Activated CD8-positive, alpha-beta T cell treated with anti-CD3 and anti-CD28 coated beads for 36 hours (primary cell): Measurements from ENCODE around the gene R3HDM2. TPM values are rescaled to one million over a fixed set of nuclear protein-coding genes. Genes with fewer than 3 reads are reported as not detected.

ENCODE experiments used
- ATAC-seq: fragments of 200-7000 bp; cut with Tn5 transposase; one replicate; pipeline ENCODE4 v1.10.0; 2021; ENCODE audit warnings: mild to moderate bottlenecking, moderate library complexity
- CTCF ChIA-PET: fragments of 350-600 bp; sonication (Branson Sonifier 250); formaldehyde crosslinking; loops from one replicate; lab custom pipeline; 2021; ENCODE audit warnings: antibody characterized with exemption; lab: Charles Lee
- POLR2A ChIA-PET: fragments of 350-600 bp; sonication (Branson Sonifier 250); formaldehyde crosslinking; loops from one replicate; lab custom pipeline; 2021; ENCODE audit warnings: antibody characterized with exemption; lab: Charles Lee
- DNase-seq: peaks from one replicate; pipeline ENCODE4 v3.0.0-alpha.2; 2020
- H3K27ac Mint-ChIP-seq: one replicate; pipeline ENCODE4 v1.8.0; 2021; ENCODE audit warnings: mild to moderate bottlenecking, mixed read lengths
- H3K27me3 Mint-ChIP-seq: one replicate; pipeline ENCODE4 v1.8.0; 2021; ENCODE audit warnings: mixed read lengths
- H3K36me3 Mint-ChIP-seq: one replicate; pipeline ENCODE4 v1.8.0; 2021; ENCODE audit warnings: low read depth, mixed read lengths
- H3K4me1 Mint-ChIP-seq: one replicate; pipeline ENCODE4 v1.8.0; 2021; ENCODE audit warnings: low read depth, mixed read lengths
- H3K4me3 Mint-ChIP-seq: one replicate; pipeline ENCODE4 v1.8.0; 2021; ENCODE audit warnings: mild to moderate bottlenecking, moderate library complexity, mixed read lengths
- H3K9me3 Mint-ChIP-seq: one replicate; pipeline ENCODE4 v1.8.0; 2021; ENCODE audit warnings: mixed read lengths
- intact Hi-C: fragments of 100-400 bp; cut with micrococcal nuclease; formaldehyde crosslinking; loops from one replicate; pipeline ENCODE4 v1.10.0; 2022
- total RNA-seq, 2 experiments: library from RNA; stranded (reverse); gene quantifications; one replicate each; pipeline ENCODE4 v1.2.3, GENCODE V29; 2021
- TF ChIP-seq, protein P1 (sequence below): fragments of 200-600 bp; IDR thresholded peaks from one replicate; pipeline ENCODE4 v1.8.0; 2022; ENCODE audit warnings: antibody characterized with exemption, mild to moderate bottlenecking

R3HDM2 gene
- total RNA-seq, 2 experiments from 2014 or later: 33.2 to 44.0 TPM

DNA sequence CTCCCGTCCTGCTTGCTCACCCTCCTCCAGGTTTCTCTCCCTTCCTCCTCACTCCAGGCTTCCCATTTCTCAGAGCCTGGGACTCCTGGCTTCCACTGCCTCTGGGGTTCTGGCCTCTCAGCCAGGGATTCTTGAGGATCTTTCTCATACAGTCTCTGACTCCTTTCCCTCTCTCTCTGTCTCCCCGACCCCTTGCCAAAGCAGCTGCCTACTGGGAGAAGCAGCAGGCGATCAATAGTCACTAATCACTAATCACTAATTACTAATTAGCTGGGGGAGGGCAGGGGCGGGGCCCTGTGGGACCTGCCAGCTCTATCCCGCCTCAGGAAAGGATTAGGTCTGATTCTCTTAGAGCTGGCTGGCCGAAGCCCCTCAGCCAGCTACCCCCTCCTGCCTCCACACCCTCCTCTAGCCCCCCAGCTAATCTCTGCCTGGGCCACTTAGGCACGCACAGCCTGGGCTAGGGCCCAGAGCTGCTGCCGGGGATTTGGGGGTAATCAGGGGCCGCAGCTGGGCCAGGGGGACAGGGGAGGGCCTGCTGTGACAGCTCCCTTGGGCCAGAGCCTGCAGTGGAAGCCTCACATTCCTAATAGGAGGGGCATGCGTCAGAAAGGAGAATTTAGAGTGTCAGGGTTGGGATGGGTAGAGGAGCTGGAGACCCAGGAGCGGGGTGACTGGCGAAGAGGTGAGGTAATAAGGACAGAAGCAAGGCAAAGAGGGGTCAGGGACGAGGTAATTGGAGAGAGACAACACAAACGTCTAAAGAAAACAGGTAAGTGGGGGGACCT, 211.4 kb downstream of the R3HDM2 start:
- Mint-ChIP-seq H3K27me3 (peaks cover 77% of the 10 kb centered on the region), H3K27ac (no peak overlapping the region), H3K36me3 (no peaks in the 10 kb centered on the region), H3K4me3 (no peak overlapping the region), H3K4me1 (peaks cover 48% of the 10 kb centered on the region), H3K9me3 (no peaks in the 10 kb centered on the region)
- ATAC-seq: no peak
- POLR2A ChIA-PET: interaction anchor here (1.7 to 8.2 kb wide), 2 partner anchors 10 to 20 kb away, joined by 8 to 99 read pairs; partner anchors contain the start of gene SHMT2
- TF ChIP-seq, protein P1, sequence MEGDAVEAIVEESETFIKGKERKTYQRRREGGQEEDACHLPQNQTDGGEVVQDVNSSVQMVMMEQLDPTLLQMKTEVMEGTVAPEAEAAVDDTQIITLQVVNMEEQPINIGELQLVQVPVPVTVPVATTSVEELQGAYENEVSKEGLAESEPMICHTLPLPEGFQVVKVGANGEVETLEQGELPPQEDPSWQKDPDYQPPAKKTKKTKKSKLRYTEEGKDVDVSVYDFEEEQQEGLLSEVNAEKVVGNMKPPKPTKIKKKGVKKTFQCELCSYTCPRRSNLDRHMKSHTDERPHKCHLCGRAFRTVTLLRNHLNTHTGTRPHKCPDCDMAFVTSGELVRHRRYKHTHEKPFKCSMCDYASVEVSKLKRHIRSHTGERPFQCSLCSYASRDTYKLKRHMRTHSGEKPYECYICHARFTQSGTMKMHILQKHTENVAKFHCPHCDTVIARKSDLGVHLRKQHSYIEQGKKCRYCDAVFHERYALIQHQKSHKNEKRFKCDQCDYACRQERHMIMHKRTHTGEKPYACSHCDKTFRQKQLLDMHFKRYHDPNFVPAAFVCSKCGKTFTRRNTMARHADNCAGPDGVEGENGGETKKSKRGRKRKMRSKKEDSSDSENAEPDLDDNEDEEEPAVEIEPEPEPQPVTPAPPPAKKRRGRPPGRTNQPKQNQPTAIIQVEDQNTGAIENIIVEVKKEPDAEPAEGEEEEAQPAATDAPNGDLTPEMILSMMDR: no peak
- intact Hi-C loops: no loop called here
- CTCF ChIA-PET: interaction anchor here (1.5 to 8.8 kb wide), 3 partner anchors 9 to 95 kb away, joined by 3 to 397 read pairs (median 215); partner anchors contain the start of gene SHMT2
- no peak for DNase-seq

DNA sequence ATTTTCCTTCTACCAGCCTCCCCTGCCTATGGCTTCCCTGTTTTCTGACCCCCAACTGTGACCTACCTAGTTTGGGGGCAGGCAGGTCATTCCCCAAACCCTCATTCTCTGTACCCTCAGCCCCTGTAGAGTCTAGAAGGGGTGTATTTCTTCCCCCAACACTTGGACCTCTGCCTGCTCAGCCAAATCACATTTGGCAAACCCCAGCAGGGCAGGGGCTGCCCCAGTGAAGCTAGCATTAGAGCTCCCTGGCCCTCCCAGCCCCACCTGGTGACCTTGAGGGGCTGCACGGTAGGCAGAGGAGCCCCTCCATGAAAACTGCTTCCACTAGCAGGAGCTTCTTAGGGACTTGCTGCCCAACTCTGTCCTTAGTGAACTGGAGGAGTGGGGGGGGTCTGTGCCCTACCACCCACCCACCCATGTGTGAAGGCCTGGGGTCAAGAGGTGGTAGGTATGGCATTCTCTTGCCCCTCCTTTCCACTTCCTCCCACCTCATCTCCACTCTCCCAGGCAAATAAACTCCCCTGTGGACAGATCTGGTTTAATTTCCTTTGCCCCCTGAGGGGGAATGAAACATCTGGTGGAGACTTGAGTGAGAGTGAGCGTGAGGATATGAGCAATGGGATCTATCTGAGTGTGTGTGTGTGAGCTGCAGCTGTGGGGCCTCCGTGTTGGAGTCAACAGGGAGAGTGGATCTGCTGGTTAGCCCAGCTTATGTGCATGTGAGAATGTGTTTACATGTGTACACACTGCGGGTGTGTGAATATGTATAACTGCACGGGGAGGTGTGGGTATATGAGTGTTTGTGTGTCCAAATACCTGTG, 212.6 kb downstream of the R3HDM2 start:
- no peak overlapping the region for H3K27ac Mint-ChIP-seq

DNA sequence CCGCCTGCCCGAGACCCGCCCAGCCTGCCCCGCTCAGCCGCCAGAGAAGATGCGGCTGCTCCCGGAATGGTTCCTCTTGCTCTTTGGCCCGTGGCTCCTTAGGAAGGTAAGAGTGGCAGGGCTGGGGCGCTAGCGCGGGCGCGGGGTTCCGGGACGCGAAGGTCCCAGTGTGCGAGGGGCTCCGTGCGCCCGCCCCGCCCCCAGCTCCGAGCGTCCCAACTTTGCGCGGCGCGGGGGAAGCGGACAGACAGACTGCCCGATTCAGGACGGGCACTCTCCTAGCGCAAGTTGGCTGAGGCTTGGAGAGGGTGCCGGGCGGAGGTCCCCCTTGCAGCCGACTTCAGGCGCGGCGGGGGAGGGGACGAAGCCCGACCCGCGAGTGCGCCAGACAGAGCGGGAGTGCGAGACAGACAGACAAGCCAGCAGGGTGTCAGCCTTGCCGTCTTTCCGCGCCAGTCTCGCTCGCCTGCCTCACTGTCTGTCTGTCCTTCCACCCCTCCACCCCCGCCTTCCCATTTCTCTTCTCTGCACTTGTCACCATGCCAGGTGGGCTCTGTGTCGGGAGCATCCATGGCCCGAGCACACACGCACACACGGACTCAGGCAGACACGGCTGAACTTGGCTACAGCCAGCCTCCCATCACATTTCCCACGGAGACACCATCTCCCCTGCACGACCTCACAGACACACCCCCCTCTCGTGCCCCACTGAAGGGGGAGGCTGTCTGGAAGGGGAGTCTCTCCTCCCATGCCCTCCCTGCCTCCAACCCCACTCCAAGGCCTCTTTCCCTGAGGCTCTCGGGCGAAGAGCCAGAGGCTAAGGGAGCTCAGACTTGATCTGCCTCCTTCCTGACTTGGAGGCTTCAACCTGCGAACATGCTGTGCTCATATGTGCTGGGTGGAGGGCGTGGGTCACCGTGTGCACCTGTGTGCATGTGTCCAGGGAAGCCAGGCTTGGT, 213.6 kb downstream of the R3HDM2 start:
- DNase-seq: no peak
- no peak overlapping the region for H3K27ac Mint-ChIP-seq
- peak overlapping the region; percentile 61 for H3K4me3 Mint-ChIP-seq
- intact Hi-C loops: no loop called here
- CTCF ChIA-PET: interaction anchor here (7.3 to 8.8 kb wide), 2 partner anchors 11 to 24 kb away, joined by 215 to 397 read pairs; partner anchors contain the start of gene SHMT2
- ATAC-seq: no peak
- peaks cover 72% of the 10 kb centered on the region for H3K27me3 Mint-ChIP-seq
- H3K9me3 Mint-ChIP-seq: no peaks in the 10 kb centered on the region
- TF ChIP-seq, protein P1: no peak
- POLR2A ChIA-PET: interaction anchor here (0.7 to 8.2 kb wide), 4 partner anchors 12 to 101 kb away, joined by 3 to 99 read pairs (median 7); partner anchors contain the start of gene SHMT2
- no peaks in the 10 kb centered on the region for H3K36me3 Mint-ChIP-seq
- H3K4me1 Mint-ChIP-seq: peaks cover 46% of the 10 kb centered on the region

More for the DNA sequence above, 212.6 kb downstream of the R3HDM2 start:
- no peak for DNase-seq
- CTCF ChIA-PET: interaction anchor here (1.5 to 8.8 kb wide), 3 partner anchors 10 to 94 kb away, joined by 3 to 397 read pairs (median 215); partner anchors contain the start of gene SHMT2
- Mint-ChIP-seq H3K27me3 (peaks cover 81% of the 10 kb centered on the region), H3K36me3 (no peaks in the 10 kb centered on the region), H3K9me3 (no peaks in the 10 kb centered on the region), H3K4me1 (peaks cover 54% of the 10 kb centered on the region), H3K4me3 (no peak overlapping the region)
- TF ChIP-seq, protein P1: no peak
- no peak for ATAC-seq
- POLR2A ChIA-PET: interaction anchor here (0.6 to 8.2 kb wide), 3 partner anchors 10 to 102 kb away, joined by 3 to 99 read pairs (median 3); a partner anchor contains a TSS
- intact Hi-C loops: no loop called here

DNA sequence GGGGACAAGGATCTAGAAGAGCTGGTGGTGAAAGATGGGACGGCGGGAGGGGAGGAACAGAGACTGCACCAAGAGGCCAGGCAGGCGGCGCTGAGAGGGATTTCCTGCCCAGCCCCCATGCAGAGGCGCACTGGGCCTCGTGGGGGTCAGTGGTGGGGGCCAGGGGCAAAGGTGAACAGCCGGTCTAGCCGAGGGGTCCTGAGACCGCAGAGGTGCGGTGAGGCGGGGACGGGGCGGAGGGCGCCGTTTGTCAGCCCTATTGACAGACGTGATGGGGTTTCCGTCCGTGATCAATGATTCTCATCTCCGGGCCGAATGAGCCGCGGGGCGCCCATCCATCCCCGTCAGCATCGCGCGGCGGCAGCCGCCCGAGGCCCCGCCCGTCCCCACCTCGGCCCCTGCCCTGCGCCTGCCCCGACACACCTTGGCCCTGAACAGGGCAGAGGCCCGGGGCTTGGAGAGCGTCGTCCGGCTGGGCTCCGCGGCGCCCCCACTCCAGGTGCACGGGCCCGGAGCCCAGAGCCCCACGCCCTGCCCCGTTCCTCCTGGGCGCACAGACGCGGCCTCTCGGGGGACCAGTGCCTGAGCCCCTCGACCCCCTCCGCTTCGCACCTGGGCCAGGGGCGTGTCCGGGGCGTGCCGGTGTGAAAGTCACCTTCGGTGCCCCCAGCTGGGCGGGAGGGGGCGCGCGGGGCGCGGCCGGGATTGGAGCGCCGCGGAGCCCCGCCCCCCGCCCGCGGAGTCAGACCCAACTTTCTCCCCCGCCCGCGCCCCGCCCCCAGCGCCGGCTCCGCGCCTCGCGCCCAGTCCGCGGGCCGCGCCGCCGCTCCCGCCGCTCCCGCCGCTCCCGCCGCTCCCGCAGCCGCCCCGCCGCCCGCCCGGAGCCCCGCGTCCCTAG, 214.6 kb downstream of the R3HDM2 start, which contains the start of gene NXPH4:
Gene NXPH4 (plus strand): TSS at position 781 of the 898 bp plus-strand sequence. CDS start 176 bp downstream, outside the sequence.
- Mint-ChIP-seq H3K27me3 (peaks cover 62% of the 10 kb centered on the region), H3K4me3 (peak within 1 kb of the TSS; percentile 61), H3K27ac (no peak within 1 kb of the TSS), H3K9me3 (no peaks in the 10 kb centered on the region), H3K4me1 (peaks cover 39% of the 10 kb centered on the region), H3K36me3 (no peaks in the 10 kb centered on the region)
- ChIA-PET POLR2A (interaction anchor here (2.9 to 8.2 kb wide), 2 partner anchors 16 to 24 kb away, joined by 10 to 99 read pairs; a partner anchor contains a TSS), CTCF (interaction anchor here (1.0 to 8.8 kb wide), 3 partner anchors 12 to 239 kb away, joined by 3 to 397 read pairs (median 215); partner anchors contain the start of genes INHBE and SHMT2)
- TF ChIP-seq, protein P1: no peak
- ATAC-seq (peak; percentile 27), DNase-seq (peak; percentile 56)
- intact Hi-C loops: no loop called here
